ENCODE data around the gene THRB. TPM values are rescaled to one million over a fixed set of nuclear protein-coding genes. Genes with fewer than 3 reads are reported as not detected.

THRB gene
- total RNA-seq, 4 donors from 2014 or later = 6.3 to 10.3 (median 8.5) TPM

GRCh38 chr3:24450160-24450907 is 44.3 kb downstream of the THRB start:
- H3K27me3 ChIP-seq = no peaks in the 10 kb centered on the region
- H3K36me3 ChIP-seq = no peaks in the 10 kb centered on the region
- H3K4me3 ChIP-seq = no peak overlapping the region
- H3K9me3 ChIP-seq = no peaks in the 10 kb centered on the region
- H3K4me1 ChIP-seq = peaks cover 0 to 5% (median 0%) of the 10 kb centered on the region in 4 donors
- TF ChIP-seq CTCF (IDR thresholded peaks at IDR 0.05) (no peak), EP300 (IDR thresholded peaks at IDR 0.05) (no peak), POLR2A (IDR thresholded peaks at IDR 0.05) (no peak)
- H3K27ac ChIP-seq = no peak overlapping the region
- DNase-seq (ENCODE audit: low spot score in 2 of 2) = no peak
- WGBS, 2 donors = 79 to 81% methylated on average over 5 of the region's 5 CpGs

- Histone ChIP-seq H3K36me3 (no peaks in the 10 kb centered on the region), H3K27ac (no peak overlapping the region), H3K4me3 (no peak overlapping the region), H3K27me3 (no peaks in the 10 kb centered on the region), H3K4me1 (peaks cover 0 to 5% (median 0%) of the 10 kb centered on the region in 4 donors), H3K9me3 (no peaks in the 10 kb centered on the region)
- no peak for TF ChIP-seq EP300 (IDR thresholded peaks at IDR 0.05)
- TF ChIP-seq CTCF (IDR thresholded peaks at IDR 0.05) = no peak
- TF ChIP-seq POLR2A (IDR thresholded peaks at IDR 0.05) = no peak
- no peak for DNase-seq (ENCODE audit: low spot score in 2 of 2)
- WGBS, 2 donors = 93 to 97% methylated on average over 6 of the region's 6 CpGs
Observed at GRCh38 chr3:24447836-24448235, 46.8 kb downstream of the THRB start.

DNA sequence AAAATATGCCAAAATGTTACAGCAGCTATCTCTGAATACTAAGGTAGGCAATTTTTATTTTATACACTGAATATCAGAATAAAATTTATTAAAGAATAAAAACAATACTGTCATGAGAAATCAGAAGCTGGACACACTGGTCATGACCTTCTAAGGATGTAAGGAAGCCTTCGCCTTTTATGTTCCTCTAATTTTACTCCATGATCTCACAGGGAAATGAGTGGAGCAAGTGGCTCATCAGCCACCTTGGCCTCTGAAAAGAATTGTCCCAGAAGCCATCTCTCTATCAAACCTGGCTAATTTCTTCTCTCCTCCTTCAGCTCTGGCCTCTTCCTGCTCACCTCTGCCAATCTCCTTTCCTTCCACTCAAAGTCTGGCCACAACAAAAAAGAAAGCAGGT is 48.6 kb downstream of the THRB start:
- Histone ChIP-seq H3K9me3 (no peaks in the 10 kb centered on the region), H3K27me3 (no peaks in the 10 kb centered on the region), H3K4me1 (no peaks in the 10 kb centered on the region), H3K27ac (no peak overlapping the region), H3K4me3 (no peak overlapping the region), H3K36me3 (no peaks in the 10 kb centered on the region)
- 93 to 96% methylated on average over 1 of the region's 1 CpG for WGBS, 2 donors
- DNase-seq (ENCODE audit: low spot score in 2 of 2) = no peak
- TF ChIP-seq EP300 (IDR thresholded peaks at IDR 0.05) (no peak), CTCF (IDR thresholded peaks at IDR 0.05) (no peak), POLR2A (IDR thresholded peaks at IDR 0.05) (no peak)

GRCh38 chr3:24443476-24443875 is 51.2 kb downstream of the THRB start:
- WGBS, 2 donors = 0 to 85% methylated on average over 1 of the region's 1 CpG
- H3K4me1 ChIP-seq = no peaks in the 10 kb centered on the region

More at GRCh38 chr3:24443476-24443875, 51.2 kb downstream of the THRB start:
- Histone ChIP-seq H3K27ac (no peak overlapping the region), H3K27me3 (no peaks in the 10 kb centered on the region), H3K36me3 (no peaks in the 10 kb centered on the region), H3K4me3 (no peak overlapping the region), H3K9me3 (no peaks in the 10 kb centered on the region)
- no peak for DNase-seq (ENCODE audit: low spot score in 2 of 2)
- TF ChIP-seq CTCF (IDR thresholded peaks at IDR 0.05) (no peak), EP300 (IDR thresholded peaks at IDR 0.05) (no peak), POLR2A (IDR thresholded peaks at IDR 0.05) (no peak)
